A549 (cell line): ENCODE results near the gene SVIL. TPM values are rescaled to one million over a fixed set of nuclear protein-coding genes. Genes with fewer than 3 reads are reported as not detected.
"Not testable (repeated sequence)": the region's sequence is repeated elsewhere in the genome, so short reads cannot be mapped to it uniquely, and the experiment has no call there.

ENCODE experiments used
- ATAC-seq, 2 experiments: fragments of 200-7000 bp in 1 of 2; fragments of >200 bp in 1 of 2; cut with Nextera tagmentation in 1 of 2; cut with Tn5 transposase in 1 of 2; 3 replicates each; pipeline versions ENCODE4 v1.8.0 to v1.9.1; 2018 to 2020; ENCODE audit warnings: mild to moderate bottlenecking in 1 of 2, moderate library complexity in 1 of 2
- CTCF ChIA-PET: fragments of 300-600 bp; sonication (Branson Sonifier 250); formaldehyde crosslinking; extraction: SDS; loops from one replicate; lab custom pipeline; 2021; ENCODE audit warnings: antibody characterized with exemption, inconsistent platforms; lab: Yijun Ruan, JAX
- POLR2A ChIA-PET: fragments of 350-600 bp; formaldehyde crosslinking; extraction: SDS; loops from one replicate; lab custom pipeline; 2021; ENCODE audit warnings: antibody characterized with exemption, inconsistent platforms; lab: Yijun Ruan, JAX
- DNase-seq, 2 experiments: peaks; one replicate each; pipeline versions ENCODE4 v3.0.0 to v3.0.0-alpha.2; 2011 to 2016; ENCODE audit warnings: low read depth in 1 of 2, low spot score in 1 of 2
- FAIRE-seq: peaks from 2 replicates; lab custom pipeline; 2011; peaks lifted over from hg19 to GRCh38; lab: Jason Lieb, UNC
- H3K27ac ChIP-seq, 2 experiments: fragments of >200 bp; sonication (Bioruptor Twin); formaldehyde crosslinking; 3 replicates each; pipeline ENCODE4 v1.5.1; 2016 to 2017
- H3K4me1 ChIP-seq: fragments of >200 bp; sonication (Bioruptor Twin); formaldehyde crosslinking; 3 replicates; pipeline ENCODE4 v1.6.1; 2016
- H3K4me2 ChIP-seq: fragments of >200 bp; sonication (Bioruptor Twin); formaldehyde crosslinking; 3 replicates; pipeline ENCODE4 v1.6.1; 2016
- H3K4me3 ChIP-seq: fragments of >200 bp; sonication (Bioruptor Twin); formaldehyde crosslinking; 3 replicates; pipeline ENCODE4 v1.5.1; 2016
- H3K9me3 ChIP-seq: fragments of >200 bp; sonication (Bioruptor Twin); formaldehyde crosslinking; 3 replicates; pipeline ENCODE4 v1.6.1; 2016
- CBX2 ChIP-seq: fragments of 200-600 bp; sonication (generic); IDR thresholded peaks from 2 replicates; pipeline ENCODE4 v1.6.1; 2016; ENCODE audit warnings: low read depth, mild to moderate bottlenecking, borderline replicate concordance
- CEBPB ChIP-seq, 2 experiments: fragments of >200 bp in 1 of 2; sonication (Bioruptor Twin) in 1 of 2; formaldehyde crosslinking in 1 of 2; IDR thresholded peaks; 2 replicates each; pipeline ENCODE4 v1.6.1; 2012 to 2016
- CHD2 ChIP-seq: fragments of 150-350 bp; IDR thresholded peaks from 2 replicates; pipeline ENCODE4 v1.6.1; 2014; ENCODE audit warnings: low read length; ENCODE audit not compliant: partially characterized antibody
- EP300 ChIP-seq, 2 experiments: fragments of >200 bp; sonication (Bioruptor Twin); formaldehyde crosslinking; IDR thresholded peaks; 2 replicates in 1 of 2; 3 replicates in 1 of 2; pipeline ENCODE4 v1.6.1; 2016 to 2017
- ESRRA ChIP-seq: fragments of 150-350 bp; IDR thresholded peaks from 2 replicates; pipeline ENCODE4 v1.6.1; 2014; ENCODE audit warnings: mild to moderate bottlenecking, low read length, borderline replicate concordance
- FOSB ChIP-seq: fragments of 250-450 bp; sonication (Bioruptor Pico); IDR thresholded peaks from 2 replicates; pipeline ENCODE4 v1.5.0; 2020; ENCODE audit warnings: mild to moderate bottlenecking, moderate library complexity
- FOSL2 ChIP-seq, 2 experiments: fragments of 450-650 bp in 1 of 2; fragments of >200 bp in 1 of 2; sonication (Bioruptor Twin) in 1 of 2; formaldehyde crosslinking; IDR thresholded peaks; 2 replicates each; pipeline versions ENCODE4 v1.5.0 to v1.6.1; 2016 to 2020; ENCODE audit warnings: mild to moderate bottlenecking in 1 of 2, moderate library complexity in 1 of 2
- FOXS1 ChIP-seq: fragments of 250-450 bp; sonication (Bioruptor Pico); IDR thresholded peaks from 2 replicates; pipeline ENCODE4 v1.5.0; 2020; ENCODE audit warnings: mild to moderate bottlenecking, moderate library complexity
- GATA3 ChIP-seq: IDR thresholded peaks from 2 replicates; pipeline ENCODE4 v1.6.1; 2012; ENCODE audit warnings: borderline replicate concordance
- HDAC2 ChIP-seq: fragments of 200-600 bp; sonication (generic); IDR thresholded peaks from 2 replicates; pipeline ENCODE4 v1.6.1; 2016
- HOXA7 ChIP-seq: fragments of 250-450 bp; sonication (Bioruptor Pico); IDR thresholded peaks from 2 replicates; pipeline ENCODE4 v1.5.0; 2020; ENCODE audit warnings: mild to moderate bottlenecking, moderate library complexity
- HOXB5 ChIP-seq: fragments of 250-450 bp; sonication (Bioruptor Pico); IDR thresholded peaks from 2 replicates; pipeline ENCODE4 v1.5.0; 2020; ENCODE audit warnings: mild to moderate bottlenecking, moderate library complexity
- JUNB ChIP-seq: fragments of >200 bp; sonication (Bioruptor Twin); formaldehyde crosslinking; IDR thresholded peaks from 2 replicates; pipeline ENCODE4 v1.6.1; 2016
- KDM5A ChIP-seq: fragments of 200-600 bp; sonication (generic); IDR thresholded peaks from 2 replicates; pipeline ENCODE4 v1.6.1; 2016; ENCODE audit warnings: antibody characterized with exemption, mild to moderate bottlenecking
- MYC ChIP-seq: IDR thresholded peaks from 2 replicates; pipeline ENCODE4 v1.6.1; 2012; ENCODE audit warnings: mild to moderate bottlenecking, inconsistent platforms, low read length, improper control_type of control experiment, borderline replicate concordance
- NFE2L2 ChIP-seq: fragments of 150-350 bp; conservative IDR thresholded peaks from 2 replicates; pipeline ENCODE4 v1.6.1; 2014; ENCODE audit warnings: low read length
- PHF8 ChIP-seq: fragments of 200-600 bp; sonication (generic); IDR thresholded peaks from 2 replicates; pipeline ENCODE4 v1.6.1; 2016; ENCODE audit warnings: low read depth, mild to moderate bottlenecking, antibody characterized with exemption, moderate library complexity, borderline replicate concordance
- POLR2A ChIP-seq: IDR thresholded peaks from 2 replicates; pipeline ENCODE4 v1.6.1; 2012; ENCODE audit warnings: mild to moderate bottlenecking, low read length
- POLR2AphosphoS2 ChIP-seq: conservative IDR thresholded peaks from 2 replicates; pipeline ENCODE4 v1.6.1; 2012; ENCODE audit warnings: low read length, improper control_type of control experiment, inconsistent platforms
- RAD21 ChIP-seq, 2 experiments: fragments of >200 bp in 1 of 2; sonication (Bioruptor Twin) in 1 of 2; formaldehyde crosslinking in 1 of 2; IDR thresholded peaks in 1 of 2; conservative IDR thresholded peaks in 1 of 2; 2 replicates in 1 of 2; 3 replicates in 1 of 2; pipeline ENCODE4 v1.6.1; 2012 to 2018; ENCODE audit warnings: inconsistent platforms in 1 of 2
- RCOR1 ChIP-seq: fragments of 150-350 bp; IDR thresholded peaks from 2 replicates; pipeline ENCODE4 v1.6.1; 2014; ENCODE audit warnings: antibody characterized with exemption, low read length, low read depth
- SREBF2 ChIP-seq: fragments of 450-650 bp; IDR thresholded peaks from 2 replicates; pipeline ENCODE4 v1.6.1; 2014; ENCODE audit warnings: mild to moderate bottlenecking, moderate library complexity
- ZNF302 ChIP-seq: fragments of 250-450 bp; sonication (Bioruptor Pico); IDR thresholded peaks from 2 replicates; pipeline ENCODE4 v1.9.0; 2021; ENCODE audit warnings: inconsistent platforms, mild to moderate bottlenecking, moderate library complexity
- WGBS: methylation state at CpG from one replicate; pipeline ENCODE4 v1.1.6; 2017; ENCODE audit errors: missing lambda C conversion rate; 5-methylcytosine and 5-hydroxymethylcytosine counted together
- polyA plus RNA-seq, 4 experiments: library from polyadenylated mRNA; depleted of rRNA in 3 of 4; stranded (reverse); fragments of >200 nt; fragmentation: RNase III in 1 of 4; extraction: RNeasy Plus Mini Kit Qiagen cat#74134 plus additional on column Dnase treatment in 1 of 4; gene quantifications; 2 replicates in 3 of 4; 3 replicates in 1 of 4; pipeline ENCODE4 v1.2.3, GENCODE V29; 2011 to 2017
- TF ChIP-seq, protein P1 (sequence below): IDR thresholded peaks from 2 replicates; pipeline ENCODE4 v1.6.1; 2012
- TF ChIP-seq, protein P2 (sequence below): fragments of >200 bp; sonication (Bioruptor Twin); formaldehyde crosslinking; IDR thresholded peaks from 2 replicates; pipeline ENCODE4 v1.6.1; 2016
- TF ChIP-seq, protein P3 (sequence below): fragments of 150-350 bp; IDR thresholded peaks from 2 replicates; pipeline ENCODE4 v1.6.1; 2014; ENCODE audit warnings: low read depth, mild to moderate bottlenecking, low read length

SVIL gene
- polyA plus RNA-seq, 2 of the 4 experiments (the other 2 are of a cell fraction) = 12.0 to 20.4 TPM

DNA sequence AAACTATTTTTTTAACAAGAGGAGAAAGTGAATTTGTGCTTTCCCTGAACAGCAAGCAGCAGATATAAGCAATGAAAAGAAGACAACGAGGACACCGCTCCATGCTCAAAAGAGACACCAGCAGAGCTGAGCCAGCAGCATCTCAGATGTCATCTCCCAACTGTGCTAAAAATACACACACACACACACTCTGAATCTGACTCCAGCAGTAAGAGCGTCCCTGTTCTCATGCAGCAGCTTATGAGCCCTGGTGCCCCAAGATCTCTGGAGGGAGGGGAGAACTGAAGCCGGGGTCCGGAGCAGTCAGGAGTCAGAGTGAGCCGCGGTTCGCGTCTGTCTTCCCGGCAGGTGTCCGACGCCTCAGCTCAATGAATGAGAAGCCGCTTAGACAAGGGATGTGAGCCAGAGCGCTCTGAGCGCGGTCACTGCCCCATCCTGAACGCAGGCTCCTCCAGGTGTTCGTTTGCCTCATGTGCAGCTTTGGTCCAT, 49.2 kb downstream of the SVIL start (continued):
- TF ChIP-seq, protein P1, sequence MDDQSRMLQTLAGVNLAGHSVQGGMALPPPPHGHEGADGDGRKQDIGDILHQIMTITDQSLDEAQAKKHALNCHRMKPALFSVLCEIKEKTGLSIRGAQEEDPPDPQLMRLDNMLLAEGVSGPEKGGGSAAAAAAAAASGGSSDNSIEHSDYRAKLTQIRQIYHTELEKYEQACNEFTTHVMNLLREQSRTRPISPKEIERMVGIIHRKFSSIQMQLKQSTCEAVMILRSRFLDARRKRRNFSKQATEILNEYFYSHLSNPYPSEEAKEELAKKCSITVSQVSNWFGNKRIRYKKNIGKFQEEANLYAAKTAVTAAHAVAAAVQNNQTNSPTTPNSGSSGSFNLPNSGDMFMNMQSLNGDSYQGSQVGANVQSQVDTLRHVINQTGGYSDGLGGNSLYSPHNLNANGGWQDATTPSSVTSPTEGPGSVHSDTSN = no peak
- TF ChIP-seq JUNB (no peak), ESRRA (no peak)

DNA sequence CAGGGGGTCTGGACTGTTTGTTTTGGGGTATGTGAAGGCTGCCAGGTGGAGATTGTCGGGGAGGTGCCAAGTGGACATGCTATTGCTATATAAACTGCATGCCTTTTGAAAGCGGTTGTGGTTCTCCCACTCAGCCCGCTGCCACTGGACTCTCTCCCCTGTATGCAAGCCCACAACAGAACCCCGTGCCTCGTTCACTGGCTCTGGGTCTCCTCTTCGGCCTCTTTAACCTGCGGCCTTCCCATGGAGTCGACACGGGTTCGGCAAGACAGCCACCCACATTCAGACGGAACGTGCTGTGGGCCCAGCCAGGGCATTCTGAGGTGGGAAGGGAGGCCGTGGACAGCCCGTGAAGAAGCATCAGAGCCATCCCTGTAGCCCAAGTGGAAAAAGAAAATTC, 50.3 kb downstream of the SVIL start:
- Histone ChIP-seq H3K4me2 (no peak overlapping the region), H3K27ac (no peak overlapping the region), H3K9me3 (no peaks in the 10 kb centered on the region), H3K4me3 (no peak overlapping the region), H3K4me1 (peaks cover 14% of the 10 kb centered on the region)
- ATAC-seq = no peak
- ChIA-PET CTCF (interaction anchor here (1.0 kb wide), 1 partner anchor 74 kb away, joined by 3 read pairs; no protein-coding TSS in a partner anchor), POLR2A (no interaction called here)
- WGBS = 98% methylated on average over 14 of the region's 14 CpGs
- no peak for DNase-seq
- TF ChIP-seq POLR2A (no peak), NFE2L2 (no peak), POLR2AphosphoS2 (no peak), RCOR1 (no peak), GATA3 (no peak), ESRRA (no peak), MYC (no peak)
- FAIRE-seq = no peak

DNA sequence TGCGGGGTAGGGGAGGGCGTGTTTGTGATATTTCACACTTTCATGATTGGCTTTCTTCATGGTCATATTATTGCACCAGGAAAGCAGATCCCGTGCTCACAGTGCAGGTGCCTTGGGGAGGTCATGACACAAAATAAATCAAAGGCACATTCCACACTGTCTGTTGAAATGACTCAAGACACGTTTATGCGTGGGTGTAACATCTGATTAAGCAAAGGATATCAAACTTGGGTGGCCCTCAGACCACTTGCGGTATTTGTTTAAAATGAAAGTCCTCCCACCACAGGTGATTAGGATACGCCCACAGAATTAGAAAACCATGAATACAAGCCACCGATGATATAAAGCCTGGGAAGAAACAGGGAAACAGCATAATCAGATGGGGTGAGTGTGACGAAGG, 51.1 kb downstream of the SVIL start:
- Histone ChIP-seq H3K9me3 (no peaks in the 10 kb centered on the region), H3K4me1 (peaks cover 14% of the 10 kb centered on the region)
- no peak for FAIRE-seq
- ChIA-PET CTCF (interaction anchor here (0.8 kb wide), 1 partner anchor 144 kb away, joined by 3 read pairs; no protein-coding TSS in a partner anchor), POLR2A (no interaction called here)
- no peak for DNase-seq
- TF ChIP-seq NFE2L2 = no peak
- no peak for TF ChIP-seq HOXB5
- no peak for TF ChIP-seq CEBPB (IDR thresholded peaks at IDR 0.05)
- TF ChIP-seq FOSB (CRISPR knock-in tag) = no peak
- no peak for TF ChIP-seq KDM5A
- no peak for TF ChIP-seq PHF8
- TF ChIP-seq CBX2 = no peak
- TF ChIP-seq HDAC2 = no peak
- TF ChIP-seq RAD21 (conservative IDR thresholded peaks at IDR 0.05 in 1 of 2, IDR thresholded peaks at IDR 0.05 in 1 of 2) = no peak
- no peak for TF ChIP-seq ZNF302 (CRISPR knock-in tag)
- TF ChIP-seq CHD2 = no peak
- TF ChIP-seq FOXS1 (CRISPR knock-in tag) = no peak
- no peak for TF ChIP-seq GATA3
- no peak for TF ChIP-seq SREBF2
- TF ChIP-seq EP300 (IDR thresholded peaks at IDR 0.05) = no peak
- TF ChIP-seq, protein P2, sequence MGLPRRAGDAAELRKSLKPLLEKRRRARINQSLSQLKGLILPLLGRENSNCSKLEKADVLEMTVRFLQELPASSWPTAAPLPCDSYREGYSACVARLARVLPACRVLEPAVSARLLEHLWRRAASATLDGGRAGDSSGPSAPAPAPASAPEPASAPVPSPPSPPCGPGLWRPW = no peak
- TF ChIP-seq HOXA7 (CRISPR knock-in tag) = no peak
- TF ChIP-seq, protein P3, sequence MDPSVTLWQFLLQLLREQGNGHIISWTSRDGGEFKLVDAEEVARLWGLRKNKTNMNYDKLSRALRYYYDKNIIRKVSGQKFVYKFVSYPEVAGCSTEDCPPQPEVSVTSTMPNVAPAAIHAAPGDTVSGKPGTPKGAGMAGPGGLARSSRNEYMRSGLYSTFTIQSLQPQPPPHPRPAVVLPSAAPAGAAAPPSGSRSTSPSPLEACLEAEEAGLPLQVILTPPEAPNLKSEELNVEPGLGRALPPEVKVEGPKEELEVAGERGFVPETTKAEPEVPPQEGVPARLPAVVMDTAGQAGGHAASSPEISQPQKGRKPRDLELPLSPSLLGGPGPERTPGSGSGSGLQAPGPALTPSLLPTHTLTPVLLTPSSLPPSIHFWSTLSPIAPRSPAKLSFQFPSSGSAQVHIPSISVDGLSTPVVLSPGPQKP = no peak
- no peak for TF ChIP-seq FOSL2 (IDR thresholded peaks at IDR 0.05)
- TF ChIP-seq FOSL2 (CRISPR knock-in tag; IDR thresholded peaks at IDR 0.05) = no peak
- TF ChIP-seq, all 56 proteins: peak for 0
- Histone ChIP-seq H3K27ac (peak overlapping the region in 1 of 2 experiments; percentile 51; a peak in 2 of 6 replicates), H3K4me3 (no peak overlapping the region), H3K4me2 (no peak overlapping the region)
- no peak for ATAC-seq
- 74% methylated on average over 9 of the region's 9 CpGs for WGBS

DNA sequence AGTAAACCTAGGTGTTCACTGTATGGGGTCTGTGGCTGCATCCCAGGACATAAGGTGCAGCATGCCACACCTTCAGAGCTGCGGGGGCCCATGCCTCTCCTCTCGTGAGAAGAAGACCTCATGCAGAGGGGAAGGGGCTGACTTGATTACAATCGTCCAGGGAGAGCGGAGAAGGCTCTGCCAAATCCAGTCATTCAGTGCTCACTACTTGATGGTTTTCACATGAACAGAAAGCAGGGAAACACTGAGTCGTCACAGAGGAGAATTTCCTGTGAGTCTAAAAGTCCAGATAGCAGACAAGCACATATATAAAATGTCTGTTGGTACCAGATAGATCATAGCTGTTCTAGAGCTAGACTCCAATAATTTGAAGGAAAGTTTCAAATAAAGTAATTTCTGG, 52.0 kb downstream of the SVIL start:
- Histone ChIP-seq H3K4me1 (peaks cover 14% of the 10 kb centered on the region), H3K27ac (peak overlapping the region in 1 of 2 experiments; percentile 51; a peak in 3 of 6 replicates), H3K4me2 (peak overlapping the region; percentile 7; the same call in 2 of the 3 replicates)
- WGBS = 38% methylated on average over 5 of the region's 5 CpGs
- H3K9me3 ChIP-seq, H3K4me3 ChIP-seq, FAIRE-seq, POLR2A ChIA-PET: not testable (repeated sequence)
- DNase-seq (peak in 1 of 2 experiments; percentile 22), ATAC-seq (peak; percentile 45 to 46; a peak in 3 of 6 replicates)
- CTCF ChIA-PET = interaction anchor here (4.0 kb wide), 1 partner anchor 7 kb away, joined by 21 read pairs; no protein-coding TSS in a partner anchor
